Measurements from ENCODE around the gene FCN2.

FCN2 gene

DNA sequence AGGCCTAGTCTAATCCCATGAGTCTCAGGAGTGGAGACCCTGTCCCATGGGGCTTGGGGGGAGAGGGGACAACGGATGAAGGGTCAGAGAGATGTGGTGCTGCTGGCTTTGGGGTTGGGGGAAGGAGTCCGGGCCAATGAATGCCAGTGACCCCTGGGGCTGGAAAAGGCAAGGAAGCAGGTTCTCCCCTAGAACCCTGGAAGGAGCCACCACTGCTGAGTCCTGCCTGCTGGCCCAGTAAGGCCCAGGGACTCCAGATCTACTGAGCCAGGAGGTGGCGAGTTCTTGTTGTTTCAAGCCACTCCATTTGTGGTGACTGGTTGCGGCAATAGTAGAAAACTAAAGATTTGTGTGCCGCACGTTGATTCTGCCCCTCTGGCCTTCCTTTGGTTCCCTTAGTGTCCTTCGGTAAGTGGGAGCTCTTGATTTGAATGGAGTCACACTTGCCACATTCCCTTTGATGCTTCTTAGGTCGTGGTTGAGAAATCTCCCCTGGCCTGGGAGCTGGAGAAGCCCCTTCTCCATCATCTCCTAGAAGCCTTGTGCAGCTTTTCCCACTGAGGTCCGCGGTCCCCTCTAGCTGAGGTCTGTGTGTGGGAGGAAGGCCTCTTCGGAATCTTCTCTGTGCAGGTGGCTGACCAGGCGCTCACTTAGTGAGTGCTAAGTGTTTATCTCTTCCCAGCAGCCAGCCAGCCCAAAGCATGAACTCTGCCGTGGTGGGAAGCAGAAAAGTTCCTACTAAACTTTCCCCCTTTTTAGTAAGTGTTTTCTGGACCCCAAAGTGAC, 28.1 kb downstream of the FCN2 start:
- DNase-seq (ENCODE audit: low read depth in 4 of 4, low spot score in 1 of 4) = no peak

DNA sequence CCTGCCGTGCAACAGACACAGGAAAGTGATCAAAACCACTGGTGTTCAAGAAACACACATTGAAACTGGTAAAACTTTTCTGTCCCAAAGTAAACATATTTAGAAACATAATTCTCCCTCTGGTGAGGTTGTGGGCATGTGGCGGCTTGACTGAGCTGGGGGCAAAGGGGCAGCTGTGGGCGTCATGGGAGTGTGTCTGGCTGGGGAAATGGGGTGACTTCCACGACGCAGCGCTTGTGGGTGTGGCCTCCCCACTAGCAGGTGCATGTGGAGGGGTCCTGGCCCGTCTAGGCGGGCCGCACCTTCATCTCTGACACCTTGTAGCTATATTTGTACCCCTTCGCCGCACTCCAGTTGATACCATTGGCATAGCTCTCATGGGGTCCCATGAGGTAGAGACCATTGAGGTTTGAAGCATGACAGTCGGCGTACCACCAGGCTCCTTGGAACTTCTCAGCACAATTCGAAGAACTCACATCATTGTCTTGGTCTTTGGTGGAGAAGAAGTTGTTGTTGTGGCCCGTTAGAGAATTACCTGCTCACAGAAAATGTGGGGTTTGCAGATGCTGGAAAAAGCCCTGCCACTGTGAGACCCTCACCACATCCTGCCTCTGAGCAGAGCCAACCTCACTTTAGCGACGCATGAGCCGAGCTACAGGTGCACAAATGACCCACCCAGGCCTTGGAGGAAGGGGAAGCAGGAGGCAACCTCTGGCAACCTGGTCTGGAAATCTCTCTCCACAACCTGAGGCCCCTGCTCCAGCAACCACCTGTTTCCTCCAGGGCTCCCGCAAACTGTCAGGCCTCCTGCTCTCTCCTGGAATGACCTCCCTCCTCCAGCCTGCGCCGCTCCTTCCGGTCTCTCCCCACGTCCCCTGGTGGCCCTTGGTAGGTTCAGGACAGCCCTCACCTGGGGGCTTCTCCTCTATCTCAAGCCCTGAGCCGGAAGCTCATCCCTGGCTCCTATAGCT, 29.2 kb downstream of the FCN2 start:
- DNase-seq (ENCODE audit: low read depth in 4 of 4, low spot score in 1 of 4) = no peak

DNA sequence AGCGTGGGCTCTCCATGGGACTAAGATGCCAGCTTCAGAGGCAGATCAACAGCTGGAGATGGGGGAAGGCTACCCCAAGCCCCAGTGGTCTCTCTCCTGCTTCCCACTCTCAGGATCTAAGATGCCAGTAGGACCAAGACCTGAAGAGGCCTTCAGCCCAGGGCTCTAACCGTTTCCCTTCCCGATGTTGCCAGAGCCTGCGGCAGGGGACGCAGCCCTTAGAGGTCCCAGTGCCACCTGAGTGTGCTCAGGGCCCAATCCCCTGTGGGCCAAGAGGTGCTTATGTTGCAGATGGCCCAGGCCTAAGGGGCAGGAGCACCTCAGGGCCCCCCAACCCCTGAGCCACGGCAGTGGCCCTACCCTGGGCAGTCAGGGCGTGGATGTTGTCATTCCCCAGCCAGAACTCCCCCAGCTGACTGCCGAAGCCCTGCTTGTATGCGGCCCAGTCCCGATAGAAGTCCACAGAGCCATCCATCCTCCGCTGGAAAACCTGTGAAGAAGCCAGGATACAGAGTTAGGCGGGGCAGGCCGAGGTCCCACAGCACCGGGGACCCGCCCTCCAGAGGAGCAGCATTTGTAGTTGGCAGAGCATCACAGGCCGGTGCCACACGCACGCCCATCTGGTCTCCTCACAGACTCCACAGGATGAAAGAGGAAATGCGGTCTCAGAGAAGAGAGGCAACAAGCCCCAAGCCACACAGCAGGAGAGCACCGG, 31.7 kb downstream of the FCN2 start:
- no peak for DNase-seq (ENCODE audit: low read depth in 4 of 4, low spot score in 1 of 4)

DNA sequence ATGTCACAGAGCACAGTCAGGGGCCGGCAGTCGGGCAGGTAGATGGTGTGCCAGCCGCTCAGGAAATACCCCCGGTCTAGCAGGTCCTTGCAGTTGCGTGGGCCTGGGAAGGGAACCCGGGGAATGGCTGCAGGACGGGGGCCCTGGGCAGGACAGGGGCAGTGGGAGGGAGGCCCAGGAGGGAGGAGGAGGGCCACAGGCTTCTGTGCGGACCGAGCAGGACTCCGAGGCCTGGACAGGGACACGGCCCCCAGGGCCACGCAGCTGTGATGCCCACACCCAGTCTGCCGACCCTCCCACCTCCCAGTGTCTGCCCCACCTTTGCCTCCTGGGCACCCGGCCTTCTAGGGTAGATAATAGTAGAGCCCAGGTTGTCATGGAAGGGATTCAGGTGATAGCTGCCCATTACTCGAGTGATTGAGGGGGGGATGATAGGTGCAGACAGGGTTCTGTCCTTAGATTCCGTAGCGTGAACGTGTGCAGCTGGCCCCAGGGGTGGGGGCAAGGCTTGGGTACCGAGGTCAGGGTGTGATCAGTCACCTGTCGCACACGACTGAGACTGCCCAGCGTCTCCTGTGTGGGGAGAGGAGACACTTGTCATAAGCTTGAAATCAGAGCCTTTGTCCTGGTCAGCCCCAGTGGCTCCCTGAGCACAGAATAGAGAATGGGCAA, 32.6 kb downstream of the FCN2 start:
- no peak for DNase-seq (ENCODE audit: low read depth in 4 of 4, low spot score in 1 of 4)

DNA sequence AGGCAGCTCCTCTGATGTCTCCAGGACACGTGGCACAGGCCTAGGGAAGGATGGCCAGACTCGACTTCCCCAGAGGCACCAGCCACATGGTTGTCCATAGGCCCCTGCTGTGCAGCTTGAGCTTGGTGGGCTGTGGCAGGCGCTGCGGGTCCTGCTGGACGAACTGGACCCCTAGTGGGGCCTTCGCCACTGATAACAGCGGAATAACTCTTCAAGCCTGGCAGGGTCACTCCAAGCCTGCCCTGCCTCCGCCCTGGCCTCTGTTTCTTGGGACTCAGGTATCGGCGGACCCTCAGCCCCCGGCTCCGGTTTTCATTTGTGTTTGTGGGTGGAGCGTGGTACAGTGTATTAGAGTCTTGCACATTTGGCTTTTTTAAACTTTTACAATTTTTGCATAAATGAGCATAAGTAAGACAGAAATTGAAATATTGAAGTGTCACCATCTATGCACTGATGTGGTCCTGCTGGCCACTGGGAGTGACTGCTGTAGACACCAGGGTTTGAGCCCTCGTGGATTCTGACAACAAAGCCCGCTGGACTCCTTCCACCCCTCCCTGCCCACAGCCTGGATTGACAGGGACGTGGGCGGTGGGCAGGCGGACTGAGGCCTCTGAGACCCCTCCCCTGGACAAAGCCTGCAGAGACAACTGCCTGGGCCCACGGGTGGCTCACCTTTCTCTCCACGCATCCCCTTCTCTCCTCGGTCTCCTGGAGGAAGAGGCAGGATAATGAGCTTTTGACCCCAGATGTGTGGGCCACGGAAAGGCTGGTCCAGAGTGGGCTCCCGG, 33.3 kb downstream of the FCN2 start:
- no peak for DNase-seq (ENCODE audit: low read depth in 4 of 4, low spot score in 1 of 4)

DNA sequence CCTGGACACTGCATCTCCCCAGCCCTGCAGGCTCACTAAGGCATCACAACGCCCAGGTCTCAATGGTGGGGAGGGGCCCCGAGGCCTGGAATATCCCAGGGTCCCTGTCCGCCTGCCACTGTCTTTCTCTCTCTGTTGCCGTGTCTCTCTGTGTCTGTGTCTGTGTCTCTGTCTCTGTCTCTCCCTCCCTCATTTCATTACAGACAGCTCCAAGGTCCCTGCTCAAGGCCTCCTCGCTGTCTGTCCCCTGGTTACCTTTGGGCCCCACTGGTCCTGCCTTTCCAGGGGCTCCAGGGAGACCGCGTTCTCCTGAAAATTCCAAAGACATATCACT, 33.9 kb downstream of the FCN2 start:
- DNase-seq (ENCODE audit: low read depth in 4 of 4, low spot score in 1 of 4) = no peak

DNA sequence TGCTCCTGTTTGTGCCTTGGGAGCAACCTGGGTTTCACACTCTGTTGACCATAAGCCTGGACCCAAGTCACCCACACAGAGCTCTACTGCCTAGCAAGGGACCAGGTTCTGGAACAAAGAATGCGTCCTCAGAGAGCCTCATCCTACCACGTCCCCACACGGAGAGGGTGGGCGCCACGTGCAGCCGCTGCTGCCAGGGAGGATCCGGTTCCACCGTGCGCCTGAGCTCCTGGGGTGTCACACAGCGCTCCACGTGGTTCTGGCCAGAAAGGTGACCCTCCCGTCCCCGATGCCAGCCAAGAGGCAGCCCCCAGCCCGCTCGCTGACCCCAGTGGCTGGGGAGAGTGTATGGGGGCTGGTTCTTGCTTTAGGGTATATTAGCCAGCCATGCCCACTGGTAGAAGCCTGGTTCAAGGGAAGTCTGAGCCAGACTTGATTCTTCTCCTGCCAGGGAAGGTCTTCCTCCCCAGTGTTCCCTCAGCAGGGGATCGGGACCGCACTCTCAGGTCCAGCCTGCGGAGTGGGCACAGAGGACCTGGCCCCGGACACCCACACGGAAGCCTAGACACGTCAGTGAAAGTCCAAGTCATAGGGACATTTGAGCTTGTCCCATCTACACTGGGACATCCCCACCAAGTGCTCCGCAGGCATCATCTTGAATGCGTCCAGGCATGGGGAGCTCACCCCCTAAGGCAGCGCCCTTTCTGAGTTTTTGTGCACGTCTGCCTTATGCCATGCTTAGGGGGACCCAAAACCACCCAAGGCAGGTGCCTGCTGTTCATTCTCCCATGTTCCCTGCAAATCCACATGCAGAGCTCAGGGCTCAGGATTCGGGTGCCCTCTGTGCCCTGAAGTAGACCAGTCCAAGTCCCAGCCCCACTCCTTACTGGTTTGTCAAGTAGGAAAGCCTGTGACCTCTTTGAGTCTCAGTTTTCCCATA, 34.7 kb downstream of the FCN2 start:
- DNase-seq (ENCODE audit: low read depth in 4 of 4, low spot score in 1 of 4) = no peak

DNA sequence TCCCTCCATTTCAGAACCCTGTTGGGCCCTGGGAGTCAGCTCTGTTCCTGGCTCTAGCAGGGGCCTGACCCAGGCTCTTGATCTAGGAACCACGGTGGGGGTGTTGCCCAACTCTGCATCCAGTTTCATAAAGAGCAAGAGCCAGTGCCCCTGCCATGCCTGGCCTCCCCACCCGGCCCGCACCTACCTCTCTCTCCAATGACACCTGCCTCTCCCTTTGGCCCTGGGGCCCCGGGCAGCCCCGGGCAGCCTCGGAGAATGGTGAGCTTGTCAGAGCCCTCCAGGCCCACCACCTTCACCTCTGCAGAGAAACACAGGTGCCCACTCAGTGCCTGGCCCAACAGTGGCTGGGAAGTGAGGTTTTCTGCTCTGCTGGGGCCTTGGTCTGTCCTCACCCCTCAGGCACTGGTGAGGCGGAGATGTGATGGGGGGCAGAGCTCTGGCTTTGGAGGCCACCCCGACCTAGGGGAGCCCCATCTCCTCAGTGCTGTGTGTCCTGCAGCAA, 35.6 kb downstream of the FCN2 start:
- no peak for DNase-seq (ENCODE audit: low read depth in 4 of 4, low spot score in 1 of 4)

DNA sequence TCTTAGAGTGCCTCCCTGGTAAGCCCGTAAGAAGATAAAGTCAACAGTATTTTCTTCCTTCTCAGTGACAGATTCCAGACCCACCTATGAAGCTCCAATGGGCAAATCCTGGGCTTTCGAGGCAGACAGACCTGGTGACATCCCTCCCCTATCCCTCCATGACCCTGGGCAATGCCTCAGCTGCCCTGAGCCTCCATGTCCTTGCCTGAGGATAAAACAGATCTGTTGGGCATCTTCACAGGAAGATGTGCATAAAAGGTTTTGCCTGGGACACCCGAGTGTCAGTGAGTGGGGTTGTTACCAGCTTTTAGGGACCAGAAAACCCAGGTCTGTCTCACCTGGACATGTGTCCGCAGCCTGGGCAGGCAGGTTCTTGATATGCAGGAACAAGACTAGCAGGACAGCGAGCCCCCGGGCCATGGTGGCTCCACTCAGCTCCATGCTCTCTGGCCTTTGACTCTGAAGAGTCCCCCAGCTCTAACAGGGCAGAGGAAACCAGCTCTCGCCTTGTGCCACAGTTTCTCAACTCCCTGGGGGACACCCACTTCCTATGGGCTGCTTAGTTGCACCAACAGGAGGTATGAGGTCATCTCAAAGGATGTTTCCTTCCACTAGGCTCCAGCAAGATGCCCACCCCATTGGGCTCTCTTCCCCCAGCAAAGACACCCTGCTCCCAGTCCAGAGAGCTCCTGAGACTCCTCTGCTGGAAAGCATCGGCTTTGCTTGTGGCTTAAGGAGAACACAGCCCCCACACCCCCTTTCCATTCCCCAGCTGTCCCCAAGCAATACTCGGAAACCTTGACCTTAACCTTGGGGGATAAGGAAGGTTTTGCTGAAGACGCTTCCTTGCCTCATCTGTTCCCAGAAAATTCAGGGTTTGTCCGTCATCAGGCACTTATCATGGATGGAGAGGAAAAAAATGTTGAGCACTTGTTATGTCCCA, 37.1 kb downstream of the FCN2 start, which contains the start of gene FCN1:
TSS of gene FCN1 (minus strand) at position 482 of the 943 bp plus-strand sequence. CDS start at position 441, 41 bp downstream.
- no peak for DNase-seq (ENCODE audit: low read depth in 4 of 4, low spot score in 1 of 4)

DNA sequence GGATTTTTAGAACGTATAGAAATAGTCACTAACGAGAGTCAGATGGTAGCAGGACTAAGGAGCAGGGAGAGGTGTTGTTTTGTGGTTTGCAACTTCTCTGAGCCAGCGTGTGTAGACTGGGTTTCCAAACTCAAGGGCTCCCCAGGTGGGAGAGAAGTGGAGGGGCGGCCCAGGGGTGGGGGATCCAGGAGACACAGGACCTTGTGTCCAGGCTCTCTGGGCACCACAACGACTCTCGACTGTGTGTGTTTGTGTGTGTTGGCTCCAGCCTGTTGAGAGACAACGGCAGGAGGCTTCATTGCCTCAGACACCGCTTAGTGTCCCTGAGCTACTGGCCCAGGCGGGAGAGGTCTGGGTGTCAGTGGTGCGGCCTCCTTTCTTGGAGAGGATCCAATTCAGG, 38.0 kb downstream of the FCN2 start:
- DNase-seq (ENCODE audit: low read depth in 4 of 4, low spot score in 1 of 4) = no peak

DNA sequence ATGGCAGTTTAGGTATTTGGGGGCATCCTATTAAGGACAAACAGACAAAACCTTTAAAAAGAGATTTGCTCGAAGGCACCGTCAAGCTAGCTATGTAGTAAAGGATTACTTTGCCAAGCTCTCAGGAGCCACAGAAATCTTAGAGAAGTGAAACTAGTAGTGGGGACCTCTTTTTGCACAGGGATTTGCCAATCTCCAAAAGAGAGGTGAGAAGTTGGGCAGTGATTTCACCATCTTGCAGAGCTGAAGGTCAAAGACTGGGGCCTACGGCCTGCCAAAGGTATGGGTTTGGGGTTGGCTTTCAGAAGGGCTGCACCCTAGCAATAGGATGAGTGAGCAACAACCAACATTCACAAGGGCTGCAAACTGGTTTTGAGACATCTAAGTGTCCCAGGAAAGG, 38.7 kb downstream of the FCN2 start:
- no peak for DNase-seq (ENCODE audit: low read depth in 4 of 4, low spot score in 1 of 4)

DNA sequence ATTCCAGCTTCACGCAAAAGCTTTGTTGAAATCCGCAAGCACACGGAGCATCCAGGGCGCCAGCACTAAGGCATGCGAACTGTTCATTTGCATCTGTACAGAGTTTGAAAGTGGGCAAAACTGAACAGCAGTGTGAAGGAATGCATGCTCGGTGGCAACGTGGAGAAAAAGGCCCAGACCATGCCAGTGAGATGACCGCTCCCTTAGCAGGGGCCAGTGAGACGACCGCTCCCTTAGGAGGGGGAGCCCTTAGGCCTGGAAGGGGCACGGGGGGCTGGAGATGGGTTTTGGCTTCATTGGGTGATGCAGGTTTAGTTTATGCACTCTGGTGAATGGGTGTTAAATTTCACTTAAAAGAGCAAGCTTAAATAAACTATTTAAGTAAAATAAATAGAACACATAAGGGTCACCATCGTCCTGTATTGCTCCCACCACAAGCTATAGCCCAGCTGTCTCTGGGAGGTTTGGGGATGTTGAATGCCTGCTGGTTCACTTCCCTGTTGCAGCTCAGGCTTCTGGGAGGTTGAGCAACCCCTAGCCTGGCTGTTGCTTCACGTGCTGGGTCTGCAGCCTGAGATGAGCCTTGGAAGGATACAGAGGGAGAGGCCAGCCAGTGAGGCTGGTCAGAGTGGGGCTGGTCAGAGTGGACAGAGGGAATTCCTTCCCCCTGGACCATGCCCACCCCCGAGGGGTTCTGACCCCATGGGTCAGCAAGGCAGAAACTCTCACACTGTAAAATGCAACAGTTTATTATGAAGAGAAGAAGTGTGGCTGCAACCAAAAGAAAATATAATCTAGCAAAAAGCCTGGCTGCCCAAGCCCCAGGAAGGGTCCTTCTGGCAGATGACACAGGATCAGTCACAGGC, 41.7 kb downstream of the FCN2 start:
- DNase-seq (ENCODE audit: low read depth in 4 of 4, low spot score in 1 of 4) = no peak

DNA sequence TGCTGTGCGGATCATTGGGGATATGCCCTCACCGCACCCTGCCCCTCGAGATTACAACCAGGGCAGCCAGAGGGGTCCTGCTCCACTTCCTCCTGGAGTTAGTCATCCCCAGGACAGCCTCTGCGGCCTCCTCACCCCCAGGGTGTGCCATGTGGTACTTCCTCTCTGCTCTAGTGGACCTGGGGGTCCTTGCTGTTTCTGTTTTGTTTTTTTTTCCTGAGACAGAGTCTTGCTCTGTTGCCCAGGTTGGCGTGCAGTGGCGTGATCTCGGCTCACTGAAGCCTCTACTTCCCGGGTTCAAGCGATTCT, 42.3 kb downstream of the FCN2 start:
- DNase-seq (ENCODE audit: low read depth in 4 of 4, low spot score in 1 of 4) = no peak

DNA sequence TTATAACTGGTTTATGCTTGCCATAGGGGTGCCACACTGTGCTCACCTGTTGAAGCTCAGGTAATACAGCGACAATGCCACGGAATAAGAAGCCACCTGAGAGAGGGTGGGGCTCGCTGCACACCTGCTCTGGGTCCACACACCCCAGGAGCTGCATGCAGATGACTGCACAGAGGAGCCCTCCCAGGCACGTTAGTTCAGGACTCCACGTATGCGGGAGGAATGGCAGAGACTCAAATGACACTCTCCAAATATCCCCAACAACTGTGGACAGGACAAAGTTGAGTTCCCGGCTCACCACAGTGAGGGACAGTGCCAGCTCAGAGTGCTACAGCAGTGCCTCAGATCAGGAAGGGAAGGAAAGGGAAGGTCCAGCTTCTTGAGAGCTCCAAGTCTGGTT, 42.9 kb downstream of the FCN2 start:
- DNase-seq (ENCODE audit: low read depth in 4 of 4, low spot score in 1 of 4) = no peak

DNA sequence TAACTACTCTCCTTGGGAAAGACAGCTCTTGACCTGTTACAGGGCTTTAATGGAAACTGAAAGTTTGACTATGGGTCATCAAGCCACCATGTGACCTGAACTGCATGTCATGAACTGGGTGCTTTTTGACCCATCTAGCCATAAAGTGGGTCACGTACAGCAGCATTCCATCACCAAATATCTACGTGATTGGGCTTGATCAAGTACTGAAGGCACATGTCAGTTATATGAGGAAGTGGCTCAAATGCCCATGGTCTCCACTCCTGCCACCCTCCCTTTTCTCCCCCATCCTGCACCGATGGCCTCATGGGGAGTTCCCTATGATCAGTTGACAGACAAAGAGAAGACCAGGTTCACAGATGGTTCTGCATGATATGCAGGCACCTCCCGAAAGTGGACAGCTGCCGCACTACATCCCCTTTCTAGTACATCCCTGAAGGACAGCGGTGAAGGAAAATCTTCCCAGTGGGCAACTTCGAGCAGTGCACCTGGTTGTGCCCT, 44.5 kb downstream of the FCN2 start:
- no peak for DNase-seq (ENCODE audit: low read depth in 4 of 4, low spot score in 1 of 4)

DNA sequence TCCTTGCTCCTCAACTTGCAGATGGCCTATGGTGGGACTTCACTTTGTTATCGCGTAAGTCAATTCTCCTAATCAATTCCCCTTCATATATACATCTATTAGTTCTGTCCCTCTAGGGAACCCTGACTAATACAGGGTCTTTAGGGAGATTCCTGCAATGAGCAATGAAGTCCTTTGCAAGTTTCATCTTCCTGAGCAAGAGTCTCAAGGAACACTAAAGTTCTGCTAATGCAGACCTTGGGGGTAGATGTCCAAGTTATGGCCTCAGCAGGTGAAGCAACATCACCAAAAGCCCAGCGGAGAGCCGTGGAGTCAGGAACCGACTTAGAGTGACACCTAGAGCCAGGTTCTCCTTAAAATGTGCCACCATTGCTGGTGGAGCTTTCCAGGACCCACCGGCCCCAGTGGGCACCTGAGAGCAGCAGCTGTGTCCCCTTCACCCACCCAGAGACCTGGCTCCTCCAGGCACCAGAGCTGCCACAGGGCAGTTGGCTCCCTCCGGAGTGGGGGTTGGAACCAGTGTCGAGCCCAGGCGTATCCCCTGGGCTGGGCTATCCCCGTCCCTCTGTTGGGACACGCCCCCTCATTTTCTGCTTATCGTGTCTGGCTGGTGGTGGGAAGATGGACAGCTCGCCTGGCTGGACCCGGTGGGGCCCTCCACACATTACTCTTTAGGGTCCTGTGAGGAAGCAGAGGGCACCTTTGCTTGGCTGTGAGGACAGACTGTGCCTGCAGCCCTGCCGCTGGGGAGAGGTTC, 48.0 kb downstream of the FCN2 start:
- DNase-seq (ENCODE audit: low read depth in 4 of 4, low spot score in 1 of 4) = no peak

Measured in stimulated activated CD4-positive, alpha-beta T cell treated with anti-CD3 and anti-CD28 coated beads, Interleukin-1b, Interleukin-23, amount 100 ng/mL, for 24 hours (primary cell).